Measurements from ENCODE around the gene MATN3.

MATN3 gene

GRCh38 chr2:19973466-19973865, 39.0 kb downstream of the MATN3 start:
- no peak for ATAC-seq
- TF ChIP-seq CSRNP3 (CRISPR knock-in tag; IDR thresholded peaks at IDR 0.05) (no peak), BACH2 (CRISPR knock-in tag; IDR thresholded peaks at IDR 0.05; ENCODE audit: borderline replicate concordance) (no peak), PATZ1 (CRISPR knock-in tag; IDR thresholded peaks at IDR 0.05; ENCODE audit: borderline replicate concordance) (no peak)

GRCh38 chr2:19971691-19972090, 40.8 kb downstream of the MATN3 start:
- no peak for TF ChIP-seq SNAI2 (CRISPR knock-in tag; IDR thresholded peaks at IDR 0.05)
- TF ChIP-seq PATZ1 (CRISPR knock-in tag; IDR thresholded peaks at IDR 0.05; ENCODE audit: borderline replicate concordance) = no peak
- no peak for TF ChIP-seq ZNF70 (CRISPR knock-in tag; IDR thresholded peaks at IDR 0.05)
- TF ChIP-seq ISL1 (CRISPR knock-in tag; IDR thresholded peaks at IDR 0.05) = no peak
- no peak for TF ChIP-seq CSDC2 (CRISPR knock-in tag; IDR thresholded peaks at IDR 0.05)
- ATAC-seq = no peak

GRCh38 chr2:19963386-19963785, 49.1 kb downstream of the MATN3 start:
- no peak for ATAC-seq
- TF ChIP-seq SNAI2 (CRISPR knock-in tag; IDR thresholded peaks at IDR 0.05) (no peak), TOX (CRISPR knock-in tag; IDR thresholded peaks at IDR 0.05; ENCODE audit: borderline replicate concordance) (no peak), ZNF70 (CRISPR knock-in tag; IDR thresholded peaks at IDR 0.05) (no peak), BACH2 (CRISPR knock-in tag; IDR thresholded peaks at IDR 0.05; ENCODE audit: borderline replicate concordance) (no peak), TSHZ2 (CRISPR knock-in tag; IDR thresholded peaks at IDR 0.05) (no peak), RARB (CRISPR knock-in tag; IDR thresholded peaks at IDR 0.05) (no peak), PATZ1 (CRISPR knock-in tag; IDR thresholded peaks at IDR 0.05; ENCODE audit: borderline replicate concordance) (no peak), ISL1 (CRISPR knock-in tag; IDR thresholded peaks at IDR 0.05) (no peak)

- TF ChIP-seq PATZ1 (CRISPR knock-in tag; IDR thresholded peaks at IDR 0.05; ENCODE audit: borderline replicate concordance) = no peak
- TF ChIP-seq RARB (CRISPR knock-in tag; IDR thresholded peaks at IDR 0.05) = no peak
- TF ChIP-seq ZFP3 (CRISPR knock-in tag; IDR thresholded peaks at IDR 0.05) = no peak
- TF ChIP-seq TCF4 (CRISPR knock-in tag; IDR thresholded peaks at IDR 0.05; ENCODE audit: borderline replicate concordance) = no peak
- peak; percentile 100 for ATAC-seq
Measured at GRCh38 chr2:19955544-19956422, 56.7 kb downstream of the MATN3 start.

Data from SK-N-SH treated with all-trans-retinoic acid at 6 μM for 48 hours (cell line).